ENCODE data around the gene BLOC1S4. TPM values are rescaled to one million over a fixed set of nuclear protein-coding genes. Genes with fewer than 3 reads are reported as not detected.

The BLOC1S4 gene
- total RNA-seq, 1 donor from 2014 or later = 20.9 TPM

DNA sequence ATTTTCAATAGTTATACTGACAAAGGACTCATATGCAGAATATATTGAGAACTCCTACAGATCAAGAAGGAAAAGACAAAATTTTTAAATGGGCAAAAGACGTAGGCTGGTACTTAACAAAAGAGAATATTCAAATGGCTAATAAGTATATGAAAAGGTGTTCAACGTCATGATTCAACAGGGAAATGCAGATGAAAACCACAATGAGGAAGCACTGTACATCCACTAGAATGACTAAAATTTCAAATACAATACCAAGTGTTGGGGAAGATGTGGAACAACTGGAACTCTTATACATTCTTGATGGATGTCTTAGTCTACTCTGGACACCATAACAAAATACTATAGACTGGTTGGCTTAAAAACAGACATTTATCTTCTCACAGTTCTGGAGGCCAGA is 5.0 kb upstream of the BLOC1S4 start:
- no peak for DNase-seq (ENCODE audit: low spot score)
- TF ChIP-seq, protein P1, sequence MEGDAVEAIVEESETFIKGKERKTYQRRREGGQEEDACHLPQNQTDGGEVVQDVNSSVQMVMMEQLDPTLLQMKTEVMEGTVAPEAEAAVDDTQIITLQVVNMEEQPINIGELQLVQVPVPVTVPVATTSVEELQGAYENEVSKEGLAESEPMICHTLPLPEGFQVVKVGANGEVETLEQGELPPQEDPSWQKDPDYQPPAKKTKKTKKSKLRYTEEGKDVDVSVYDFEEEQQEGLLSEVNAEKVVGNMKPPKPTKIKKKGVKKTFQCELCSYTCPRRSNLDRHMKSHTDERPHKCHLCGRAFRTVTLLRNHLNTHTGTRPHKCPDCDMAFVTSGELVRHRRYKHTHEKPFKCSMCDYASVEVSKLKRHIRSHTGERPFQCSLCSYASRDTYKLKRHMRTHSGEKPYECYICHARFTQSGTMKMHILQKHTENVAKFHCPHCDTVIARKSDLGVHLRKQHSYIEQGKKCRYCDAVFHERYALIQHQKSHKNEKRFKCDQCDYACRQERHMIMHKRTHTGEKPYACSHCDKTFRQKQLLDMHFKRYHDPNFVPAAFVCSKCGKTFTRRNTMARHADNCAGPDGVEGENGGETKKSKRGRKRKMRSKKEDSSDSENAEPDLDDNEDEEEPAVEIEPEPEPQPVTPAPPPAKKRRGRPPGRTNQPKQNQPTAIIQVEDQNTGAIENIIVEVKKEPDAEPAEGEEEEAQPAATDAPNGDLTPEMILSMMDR (IDR thresholded peaks at IDR 0.05; ENCODE audit: unreplicated experiment) = no peak
- Mint-ChIP-seq H3K27me3 (ENCODE audit: unreplicated experiment) (peaks cover 7% of the 10 kb centered on the region), H3K9me3 (ENCODE audit: unreplicated experiment) (no peaks in the 10 kb centered on the region), H3K27ac (ENCODE audit: unreplicated experiment) (no peak overlapping the region), H3K4me1 (ENCODE audit: unreplicated experiment) (peaks cover 32% of the 10 kb centered on the region), H3K36me3 (ENCODE audit: low read depth, unreplicated experiment) (peaks cover 14% of the 10 kb centered on the region), H3K4me3 (ENCODE audit: unreplicated experiment) (no peak overlapping the region)

DNA sequence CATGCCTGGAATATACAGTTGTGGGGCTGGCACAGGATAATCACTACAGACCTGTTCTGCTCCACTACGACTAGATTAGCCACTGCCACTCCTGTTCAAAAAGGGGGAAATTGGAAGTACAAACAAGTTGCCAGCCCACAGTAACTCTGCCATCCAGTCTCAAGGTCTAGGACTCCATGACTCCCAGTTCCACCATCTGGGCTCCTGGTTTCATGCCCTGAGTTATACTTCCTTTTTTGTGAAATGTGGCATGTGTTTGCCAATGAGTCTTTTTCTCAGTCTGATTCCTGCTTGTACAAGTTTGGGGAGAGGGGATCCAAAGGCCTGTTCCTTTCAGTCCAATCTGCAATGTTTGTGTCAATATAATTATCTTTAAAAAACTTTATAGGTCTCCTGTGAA is 1.0 kb upstream of the BLOC1S4 start:
- H3K4me1 Mint-ChIP-seq (ENCODE audit: unreplicated experiment) = peaks cover 7% of the 10 kb centered on the region
- H3K27me3 Mint-ChIP-seq (ENCODE audit: unreplicated experiment) = peaks cover 6% of the 10 kb centered on the region
- H3K27ac Mint-ChIP-seq (ENCODE audit: unreplicated experiment) = no peak overlapping the region
- H3K4me3 Mint-ChIP-seq (ENCODE audit: unreplicated experiment) = peak overlapping the region; percentile 47
- H3K9me3 Mint-ChIP-seq (ENCODE audit: unreplicated experiment) = no peaks in the 10 kb centered on the region
- H3K36me3 Mint-ChIP-seq (ENCODE audit: low read depth, unreplicated experiment) = peaks cover 7% of the 10 kb centered on the region
- TF ChIP-seq, protein P1 (IDR thresholded peaks at IDR 0.05; ENCODE audit: unreplicated experiment) = no peak
- DNase-seq (ENCODE audit: low spot score) = no peak

DNA sequence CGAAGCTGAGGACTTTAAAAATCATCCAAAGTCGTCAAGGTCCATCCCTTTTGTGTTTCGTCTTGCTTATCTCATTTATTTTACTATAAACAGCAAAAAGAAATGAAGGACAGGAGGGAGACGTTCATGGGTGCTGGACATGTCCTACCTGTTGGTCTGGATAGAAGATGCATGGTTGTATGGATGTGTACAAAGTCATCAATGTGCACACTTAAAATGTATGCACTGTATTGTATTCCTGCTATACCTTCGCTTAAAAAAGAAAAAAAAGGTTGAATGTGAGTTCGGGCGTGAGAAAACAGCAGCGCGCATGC is 313 bp upstream of the BLOC1S4 start:
- no peak for DNase-seq (ENCODE audit: low spot score)
- Mint-ChIP-seq H3K4me1 (ENCODE audit: unreplicated experiment) (peaks cover 3% of the 10 kb centered on the region), H3K27ac (ENCODE audit: unreplicated experiment) (peak overlapping the region; percentile 94), H3K27me3 (ENCODE audit: unreplicated experiment) (peaks cover 6% of the 10 kb centered on the region), H3K9me3 (ENCODE audit: unreplicated experiment) (no peaks in the 10 kb centered on the region), H3K36me3 (ENCODE audit: low read depth, unreplicated experiment) (peaks cover 7% of the 10 kb centered on the region), H3K4me3 (ENCODE audit: unreplicated experiment) (peak overlapping the region; percentile 98)
- TF ChIP-seq, protein P1 (IDR thresholded peaks at IDR 0.05; ENCODE audit: unreplicated experiment) = no peak

DNA sequence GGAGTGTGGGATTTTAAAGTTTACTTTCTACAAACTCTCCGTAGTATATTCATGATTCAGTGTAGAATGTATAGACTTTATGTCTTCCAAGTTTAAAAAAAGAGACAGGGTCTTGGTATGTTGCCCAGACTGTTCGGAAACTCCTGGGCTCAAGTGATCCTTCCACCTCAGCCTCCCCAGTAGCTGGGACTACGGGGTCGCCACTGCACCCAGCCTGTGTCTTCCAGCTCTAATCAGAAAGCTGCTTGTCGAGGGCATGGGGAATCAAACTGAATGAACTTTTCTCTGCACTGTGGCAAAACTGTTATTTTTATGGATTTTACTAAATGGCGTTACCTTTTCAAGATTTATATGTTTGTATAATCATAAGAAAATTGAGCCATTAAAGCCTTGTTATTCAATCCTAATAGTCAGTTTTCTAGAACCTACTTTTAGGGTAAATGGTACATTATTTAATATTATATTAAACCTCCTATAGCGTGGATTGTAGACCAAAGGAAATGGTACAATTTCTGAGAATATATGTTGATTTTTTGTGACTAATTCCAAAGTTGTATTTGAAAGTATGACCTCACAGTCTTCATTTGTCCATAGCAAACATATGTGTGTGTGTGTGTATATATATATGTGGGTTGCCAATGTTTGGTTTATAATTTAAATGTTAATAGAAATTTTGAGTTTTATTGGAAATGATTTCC is 1.1 kb downstream of the BLOC1S4 start:
- Mint-ChIP-seq H3K36me3 (ENCODE audit: low read depth, unreplicated experiment) (peaks cover 7% of the 10 kb centered on the region), H3K4me1 (ENCODE audit: unreplicated experiment) (peaks cover 3% of the 10 kb centered on the region), H3K9me3 (ENCODE audit: unreplicated experiment) (no peaks in the 10 kb centered on the region), H3K27me3 (ENCODE audit: unreplicated experiment) (peaks cover 6% of the 10 kb centered on the region), H3K27ac (ENCODE audit: unreplicated experiment) (peak overlapping the region; percentile 48), H3K4me3 (ENCODE audit: unreplicated experiment) (peak overlapping the region; percentile 92)
- DNase-seq (ENCODE audit: low spot score) = no peak
- TF ChIP-seq, protein P1 (IDR thresholded peaks at IDR 0.05; ENCODE audit: unreplicated experiment) = no peak

DNA sequence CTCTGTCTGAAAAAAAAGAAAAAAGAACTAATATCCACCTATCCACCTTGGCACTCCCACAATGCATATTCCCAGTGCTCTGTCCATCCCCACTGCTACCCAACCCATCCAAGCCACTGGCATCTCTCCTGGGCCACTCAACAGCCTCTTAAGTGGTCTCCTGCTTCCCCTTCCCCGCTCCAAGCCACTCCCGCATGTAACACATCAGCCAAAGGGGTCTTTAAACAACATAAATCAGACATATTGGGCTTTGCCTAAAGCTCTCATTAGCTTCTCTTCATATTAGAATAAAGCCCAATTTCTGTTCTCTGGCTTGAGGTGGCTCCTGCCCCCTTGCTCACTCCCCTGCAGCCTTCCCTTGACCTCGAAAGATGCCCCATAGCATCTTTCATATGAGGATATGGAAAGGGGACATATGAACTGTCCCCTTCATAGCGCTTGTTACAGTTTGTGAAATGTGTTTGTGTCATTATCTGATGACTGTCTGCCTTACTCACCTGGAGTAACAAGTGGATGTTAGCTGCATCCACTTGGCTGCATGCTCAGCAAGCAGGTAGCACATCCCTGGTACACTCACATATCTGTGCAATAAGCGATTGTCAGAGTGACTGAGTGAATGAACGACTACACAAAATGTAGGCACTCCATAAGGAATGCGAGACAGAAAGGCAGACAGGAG is 3.1 kb downstream of the BLOC1S4 start:
- Mint-ChIP-seq H3K27ac (ENCODE audit: unreplicated experiment) (no peak overlapping the region), H3K27me3 (ENCODE audit: unreplicated experiment) (peaks cover 6% of the 10 kb centered on the region), H3K4me1 (ENCODE audit: unreplicated experiment) (peaks cover 3% of the 10 kb centered on the region), H3K4me3 (ENCODE audit: unreplicated experiment) (no peak overlapping the region), H3K9me3 (ENCODE audit: unreplicated experiment) (no peaks in the 10 kb centered on the region), H3K36me3 (ENCODE audit: low read depth, unreplicated experiment) (peaks cover 7% of the 10 kb centered on the region)
- DNase-seq (ENCODE audit: low spot score) = no peak
- TF ChIP-seq, protein P1 (IDR thresholded peaks at IDR 0.05; ENCODE audit: unreplicated experiment) = no peak
